ENCODE data around the gene PTPRE. TPM values are rescaled to one million over a fixed set of nuclear protein-coding genes. Genes with fewer than 3 reads are reported as not detected.

Gene PTPRE
- total and polyA plus RNA-seq, 4 donors, result 1.5 to 12.5 (median 3.7) TPM

DNA sequence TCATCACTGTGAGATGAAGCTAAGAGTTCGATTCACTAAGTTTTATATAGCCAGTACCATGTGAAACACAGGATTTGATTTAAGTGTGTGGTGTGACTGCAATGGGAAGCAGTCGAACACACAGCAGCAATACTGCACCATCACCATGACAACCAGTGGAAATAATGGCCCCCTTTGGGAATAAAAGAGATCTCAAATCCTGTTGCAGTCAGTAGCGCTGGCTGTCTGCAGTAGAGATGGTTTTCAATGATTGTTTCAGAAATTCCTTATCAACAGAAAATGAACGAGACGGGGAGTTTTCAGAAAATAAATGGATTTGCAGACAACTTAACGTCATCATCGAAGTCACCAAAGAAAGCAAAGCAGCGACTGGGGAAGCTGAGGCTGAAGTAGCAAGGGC, 91.0 kb downstream of the PTPRE start:
- no peaks in the 10 kb centered on the region for H3K36me3 ChIP-seq (ENCODE audit: control insufficient read depth in 4 of 4, insufficient read depth in 3 of 4, low read depth in 1 of 4, low read length in 3 of 4)
- no peak overlapping the region for H3K9ac ChIP-seq (ENCODE audit: low read depth in 1 of 2, low read length in 2 of 2)
- peaks cover 0 to 3% (median 0%) of the 10 kb centered on the region in 4 donors for H3K27me3 ChIP-seq (ENCODE audit: control insufficient read depth in 4 of 4, insufficient read depth in 4 of 4, low read length in 3 of 4)
- no peaks in the 10 kb centered on the region for H3K4me1 ChIP-seq (ENCODE audit: control insufficient read depth in 4 of 4, insufficient read depth in 4 of 4, low read length in 3 of 4)
- H3K9me3 ChIP-seq (ENCODE audit: control insufficient read depth in 4 of 4, low read length in 3 of 4), result no peaks in the 10 kb centered on the region
- no peak overlapping the region for H3K27ac ChIP-seq (ENCODE audit: low read depth in 1 of 2, low read length in 2 of 2)
- TF ChIP-seq, protein P1, sequence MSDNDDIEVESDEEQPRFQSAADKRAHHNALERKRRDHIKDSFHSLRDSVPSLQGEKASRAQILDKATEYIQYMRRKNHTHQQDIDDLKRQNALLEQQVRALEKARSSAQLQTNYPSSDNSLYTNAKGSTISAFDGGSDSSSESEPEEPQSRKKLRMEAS (IDR thresholded peaks at IDR 0.05), result no peak
- TF ChIP-seq JUND (IDR thresholded peaks at IDR 0.05) (no peak), HNF4A (conservative IDR thresholded peaks at IDR 0.05) (no peak), EGR1 (IDR thresholded peaks at IDR 0.05; ENCODE audit: low read depth in 2 of 2) (no peak), RXRA (IDR thresholded peaks at IDR 0.05) (no peak), GABPA (IDR thresholded peaks at IDR 0.05 in 1 of 2, conservative IDR thresholded peaks at IDR 0.05 in 1 of 2) (no peak), NR2F2 (IDR thresholded peaks at IDR 0.05) (no peak), FOXA2 (IDR thresholded peaks at IDR 0.05) (no peak), SP1 (IDR thresholded peaks at IDR 0.05) (no peak), FOXA1 (IDR thresholded peaks at IDR 0.05) (no peak), YY1 (IDR thresholded peaks at IDR 0.05) (no peak), TAF1 (conservative IDR thresholded peaks at IDR 0.05) (no peak), HNF4G (IDR thresholded peaks at IDR 0.05) (no peak), RAD21 (IDR thresholded peaks at IDR 0.05) (no peak)
- TF ChIP-seq, protein P2, sequence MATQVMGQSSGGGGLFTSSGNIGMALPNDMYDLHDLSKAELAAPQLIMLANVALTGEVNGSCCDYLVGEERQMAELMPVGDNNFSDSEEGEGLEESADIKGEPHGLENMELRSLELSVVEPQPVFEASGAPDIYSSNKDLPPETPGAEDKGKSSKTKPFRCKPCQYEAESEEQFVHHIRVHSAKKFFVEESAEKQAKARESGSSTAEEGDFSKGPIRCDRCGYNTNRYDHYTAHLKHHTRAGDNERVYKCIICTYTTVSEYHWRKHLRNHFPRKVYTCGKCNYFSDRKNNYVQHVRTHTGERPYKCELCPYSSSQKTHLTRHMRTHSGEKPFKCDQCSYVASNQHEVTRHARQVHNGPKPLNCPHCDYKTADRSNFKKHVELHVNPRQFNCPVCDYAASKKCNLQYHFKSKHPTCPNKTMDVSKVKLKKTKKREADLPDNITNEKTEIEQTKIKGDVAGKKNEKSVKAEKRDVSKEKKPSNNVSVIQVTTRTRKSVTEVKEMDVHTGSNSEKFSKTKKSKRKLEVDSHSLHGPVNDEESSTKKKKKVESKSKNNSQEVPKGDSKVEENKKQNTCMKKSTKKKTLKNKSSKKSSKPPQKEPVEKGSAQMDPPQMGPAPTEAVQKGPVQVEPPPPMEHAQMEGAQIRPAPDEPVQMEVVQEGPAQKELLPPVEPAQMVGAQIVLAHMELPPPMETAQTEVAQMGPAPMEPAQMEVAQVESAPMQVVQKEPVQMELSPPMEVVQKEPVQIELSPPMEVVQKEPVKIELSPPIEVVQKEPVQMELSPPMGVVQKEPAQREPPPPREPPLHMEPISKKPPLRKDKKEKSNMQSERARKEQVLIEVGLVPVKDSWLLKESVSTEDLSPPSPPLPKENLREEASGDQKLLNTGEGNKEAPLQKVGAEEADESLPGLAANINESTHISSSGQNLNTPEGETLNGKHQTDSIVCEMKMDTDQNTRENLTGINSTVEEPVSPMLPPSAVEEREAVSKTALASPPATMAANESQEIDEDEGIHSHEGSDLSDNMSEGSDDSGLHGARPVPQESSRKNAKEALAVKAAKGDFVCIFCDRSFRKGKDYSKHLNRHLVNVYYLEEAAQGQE (IDR thresholded peaks at IDR 0.05), result no peak
- TF ChIP-seq, protein P3, sequence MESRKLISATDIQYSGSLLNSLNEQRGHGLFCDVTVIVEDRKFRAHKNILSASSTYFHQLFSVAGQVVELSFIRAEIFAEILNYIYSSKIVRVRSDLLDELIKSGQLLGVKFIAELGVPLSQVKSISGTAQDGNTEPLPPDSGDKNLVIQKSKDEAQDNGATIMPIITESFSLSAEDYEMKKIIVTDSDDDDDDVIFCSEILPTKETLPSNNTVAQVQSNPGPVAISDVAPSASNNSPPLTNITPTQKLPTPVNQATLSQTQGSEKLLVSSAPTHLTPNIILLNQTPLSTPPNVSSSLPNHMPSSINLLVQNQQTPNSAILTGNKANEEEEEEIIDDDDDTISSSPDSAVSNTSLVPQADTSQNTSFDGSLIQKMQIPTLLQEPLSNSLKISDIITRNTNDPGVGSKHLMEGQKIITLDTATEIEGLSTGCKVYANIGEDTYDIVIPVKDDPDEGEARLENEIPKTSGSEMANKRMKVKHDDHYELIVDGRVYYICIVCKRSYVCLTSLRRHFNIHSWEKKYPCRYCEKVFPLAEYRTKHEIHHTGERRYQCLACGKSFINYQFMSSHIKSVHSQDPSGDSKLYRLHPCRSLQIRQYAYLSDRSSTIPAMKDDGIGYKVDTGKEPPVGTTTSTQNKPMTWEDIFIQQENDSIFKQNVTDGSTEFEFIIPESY (IDR thresholded peaks at IDR 0.05), result no peak
- TF ChIP-seq, protein P4, sequence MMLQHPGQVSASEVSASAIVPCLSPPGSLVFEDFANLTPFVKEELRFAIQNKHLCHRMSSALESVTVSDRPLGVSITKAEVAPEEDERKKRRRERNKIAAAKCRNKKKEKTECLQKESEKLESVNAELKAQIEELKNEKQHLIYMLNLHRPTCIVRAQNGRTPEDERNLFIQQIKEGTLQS (IDR thresholded peaks at IDR 0.05), result no peak
- 75% methylated on average over 8 of the region's 8 CpGs for WGBS
- no peak for DNase-seq (ENCODE audit: low spot score)
- H3K4me3 ChIP-seq (ENCODE audit: low read depth in 1 of 3, low read length in 3 of 3), result no peak overlapping the region

DNA sequence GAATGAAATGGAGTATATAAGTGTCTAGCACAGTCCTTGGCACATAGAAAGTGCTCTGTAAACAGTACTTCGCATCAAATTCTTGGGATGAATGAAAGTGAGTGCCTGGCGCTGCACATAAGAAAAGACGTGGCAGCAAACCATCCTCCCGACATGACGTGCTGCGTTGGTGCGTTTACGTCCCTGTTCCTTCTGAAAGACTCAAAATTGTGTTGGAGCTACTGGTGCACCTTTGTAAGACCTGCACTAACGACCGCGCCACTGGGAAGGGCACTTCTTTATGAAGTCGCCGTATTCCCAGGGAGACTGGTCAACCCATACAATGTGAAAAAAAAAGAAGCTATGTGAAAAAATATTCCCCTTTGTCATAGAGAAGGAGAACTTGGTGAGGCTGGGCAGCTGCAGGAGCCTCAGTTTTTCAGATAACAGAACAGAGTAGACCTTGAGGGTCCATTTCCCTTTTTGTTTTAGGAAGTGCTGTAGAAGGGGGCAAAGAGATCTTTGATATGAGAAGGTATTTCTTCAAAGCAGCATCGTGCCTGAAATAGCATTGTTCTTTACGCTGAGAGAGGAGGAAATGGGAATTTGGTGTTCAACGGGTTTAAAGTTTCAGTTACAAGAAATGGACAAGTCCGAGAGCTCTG, 91.7 kb downstream of the PTPRE start:
- WGBS, result 78% methylated on average over 17 of the region's 17 CpGs
- no peak for DNase-seq (ENCODE audit: low spot score)
- TF ChIP-seq NR2F2 (IDR thresholded peaks at IDR 0.05) (no peak), FOXA2 (IDR thresholded peaks at IDR 0.05) (no peak), YY1 (IDR thresholded peaks at IDR 0.05) (no peak), SP1 (IDR thresholded peaks at IDR 0.05) (no peak), HNF4A (conservative IDR thresholded peaks at IDR 0.05) (no peak), TAF1 (conservative IDR thresholded peaks at IDR 0.05) (no peak), RXRA (IDR thresholded peaks at IDR 0.05) (no peak), EGR1 (IDR thresholded peaks at IDR 0.05; ENCODE audit: low read depth in 2 of 2) (no peak), JUND (IDR thresholded peaks at IDR 0.05) (no peak), RAD21 (IDR thresholded peaks at IDR 0.05) (no peak)
- TF ChIP-seq, protein P1 (IDR thresholded peaks at IDR 0.05), result no peak
- TF ChIP-seq, protein P3 (IDR thresholded peaks at IDR 0.05), result no peak
- TF ChIP-seq, protein P2 (IDR thresholded peaks at IDR 0.05), result no peak
- TF ChIP-seq, protein P4 (IDR thresholded peaks at IDR 0.05), result no peak

More for the DNA sequence above, 91.7 kb downstream of the PTPRE start:
- H3K9ac ChIP-seq (ENCODE audit: low read depth in 1 of 2, low read length in 2 of 2), result no peak overlapping the region
- peaks cover 0 to 3% (median 0%) of the 10 kb centered on the region in 4 donors for H3K27me3 ChIP-seq (ENCODE audit: control insufficient read depth in 4 of 4, insufficient read depth in 4 of 4, low read length in 3 of 4)
- no peak overlapping the region for H3K4me3 ChIP-seq (ENCODE audit: low read depth in 1 of 3, low read length in 3 of 3)
- H3K27ac ChIP-seq (ENCODE audit: low read depth in 1 of 2, low read length in 2 of 2), result no peak overlapping the region
- H3K9me3 ChIP-seq (ENCODE audit: control insufficient read depth in 4 of 4, low read length in 3 of 4), result no peaks in the 10 kb centered on the region
- no peaks in the 10 kb centered on the region for H3K4me1 ChIP-seq (ENCODE audit: control insufficient read depth in 4 of 4, insufficient read depth in 4 of 4, low read length in 3 of 4)
- H3K36me3 ChIP-seq (ENCODE audit: control insufficient read depth in 4 of 4, insufficient read depth in 3 of 4, low read depth in 1 of 4, low read length in 3 of 4), result no peaks in the 10 kb centered on the region

Data from liver (tissue), 9 donors.